IPS-15b (cell line): ENCODE data around the gene CKAP4.

ENCODE experiments used
- H3K27me3 ChIP-seq: one replicate; pipeline ENCODE4 v1.6.1; 2013; ENCODE audit warnings: low read length; ENCODE audit not compliant: control insufficient read depth, insufficient read depth
- H3K36me3 ChIP-seq: one replicate; pipeline ENCODE4 v1.6.1; 2013; ENCODE audit warnings: low read length; ENCODE audit not compliant: control insufficient read depth, insufficient read depth
- H3K4me1 ChIP-seq: one replicate; pipeline ENCODE4 v1.6.1; 2013; ENCODE audit warnings: mild to moderate bottlenecking, low read length; ENCODE audit not compliant: control insufficient read depth, insufficient read depth
- H3K4me3 ChIP-seq: one replicate; pipeline ENCODE4 v1.5.1; 2013; ENCODE audit warnings: low read depth, low read length
- H3K9ac ChIP-seq: one replicate; pipeline ENCODE4 v1.6.1; 2013; ENCODE audit warnings: low read depth, mild to moderate bottlenecking, low read length
- H3K9me3 ChIP-seq: one replicate; pipeline ENCODE4 v1.6.1; 2013; ENCODE audit warnings: mild to moderate bottlenecking, low read length; ENCODE audit not compliant: control insufficient read depth, insufficient read depth

Gene CKAP4

GRCh38 chr12:106189341-106189740, 58.5 kb downstream of the CKAP4 start:
- Histone ChIP-seq H3K9me3 (no peaks in the 10 kb centered on the region), H3K4me1 (peaks cover 8% of the 10 kb centered on the region), H3K4me3 (no peak overlapping the region), H3K9ac (no peak overlapping the region), H3K27me3 (no peaks in the 10 kb centered on the region), H3K36me3 (no peaks in the 10 kb centered on the region)

- Histone ChIP-seq H3K9me3 (no peaks in the 10 kb centered on the region), H3K4me3 (no peak overlapping the region), H3K9ac (no peak overlapping the region), H3K27me3 (no peaks in the 10 kb centered on the region), H3K36me3 (no peaks in the 10 kb centered on the region), H3K4me1 (peaks cover 8% of the 10 kb centered on the region)
Measured at GRCh38 chr12:106188256-106188655, 59.6 kb downstream of the CKAP4 start.
